ENCODE measurements around the gene NKX3-2. TPM values are rescaled to one million over a fixed set of nuclear protein-coding genes. Genes with fewer than 3 reads are reported as not detected.
"Not testable (repeated sequence)": the region's sequence is repeated elsewhere in the genome, so short reads cannot be mapped to it uniquely, and the experiment has no call there.

NKX3-2 gene
- total and polyA plus RNA-seq, 8 donors: 0.06 to 4.6 (median 0.24) TPM; not detected in 2

DNA sequence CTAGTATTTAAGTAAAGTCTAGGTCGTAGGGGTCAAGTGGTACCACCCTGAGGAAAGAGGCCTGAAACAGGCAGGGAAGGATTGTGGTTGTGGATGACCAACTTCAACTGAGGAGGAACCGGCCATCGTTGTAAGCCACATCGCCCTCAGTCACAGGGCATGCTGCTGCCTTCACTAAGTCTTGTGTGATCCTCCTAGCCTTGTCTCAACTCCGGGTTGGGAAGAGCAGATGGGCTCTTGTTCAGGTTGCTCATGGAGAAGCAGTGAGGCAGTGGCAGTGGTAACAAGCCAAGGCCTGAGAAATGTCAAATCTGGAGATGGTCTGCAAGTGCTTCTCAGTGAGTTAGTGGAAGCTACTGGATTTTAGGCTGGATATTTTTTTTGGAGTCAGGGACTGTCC is 22.8 kb upstream of the NKX3-2 start:
- H3K36me3 ChIP-seq: peaks cover 26 to 58% (median 57%) of the 10 kb centered on the region in 4 donors
- H3K27ac ChIP-seq: no peak overlapping the region
- H3K4me3 ChIP-seq: no peak overlapping the region
- no peak for TF ChIP-seq EP300 (IDR thresholded peaks at IDR 0.05)
- DNase-seq: no peak
- WGBS, 5 donors: 94 to 98% (median 97%) methylated on average over 5 of the region's 5 CpGs
- H3K9me3 ChIP-seq: no peaks in the 10 kb centered on the region
- intact Hi-C loops (cut with DNase I; ENCODE audit: low total_unique reads): no loop called here
- H3K27me3 ChIP-seq: no peaks in the 10 kb centered on the region
- H3K4me1 ChIP-seq: no peaks in the 10 kb centered on the region

- peaks cover 0 to 17% (median 14%) of the 10 kb centered on the region in 4 donors for H3K36me3 ChIP-seq
- no peak for TF ChIP-seq POLR2AphosphoS5 (IDR thresholded peaks at IDR 0.05)
- no peak for TF ChIP-seq POLR2A (IDR thresholded peaks at IDR 0.05)
- TF ChIP-seq, protein P1, sequence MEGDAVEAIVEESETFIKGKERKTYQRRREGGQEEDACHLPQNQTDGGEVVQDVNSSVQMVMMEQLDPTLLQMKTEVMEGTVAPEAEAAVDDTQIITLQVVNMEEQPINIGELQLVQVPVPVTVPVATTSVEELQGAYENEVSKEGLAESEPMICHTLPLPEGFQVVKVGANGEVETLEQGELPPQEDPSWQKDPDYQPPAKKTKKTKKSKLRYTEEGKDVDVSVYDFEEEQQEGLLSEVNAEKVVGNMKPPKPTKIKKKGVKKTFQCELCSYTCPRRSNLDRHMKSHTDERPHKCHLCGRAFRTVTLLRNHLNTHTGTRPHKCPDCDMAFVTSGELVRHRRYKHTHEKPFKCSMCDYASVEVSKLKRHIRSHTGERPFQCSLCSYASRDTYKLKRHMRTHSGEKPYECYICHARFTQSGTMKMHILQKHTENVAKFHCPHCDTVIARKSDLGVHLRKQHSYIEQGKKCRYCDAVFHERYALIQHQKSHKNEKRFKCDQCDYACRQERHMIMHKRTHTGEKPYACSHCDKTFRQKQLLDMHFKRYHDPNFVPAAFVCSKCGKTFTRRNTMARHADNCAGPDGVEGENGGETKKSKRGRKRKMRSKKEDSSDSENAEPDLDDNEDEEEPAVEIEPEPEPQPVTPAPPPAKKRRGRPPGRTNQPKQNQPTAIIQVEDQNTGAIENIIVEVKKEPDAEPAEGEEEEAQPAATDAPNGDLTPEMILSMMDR (IDR thresholded peaks at IDR 0.05): no peak
- no peak for TF ChIP-seq EP300 (IDR thresholded peaks at IDR 0.05)
- H3K4me3 ChIP-seq: no peak overlapping the region
- no peaks in the 10 kb centered on the region for H3K4me1 ChIP-seq
- no peaks in the 10 kb centered on the region for H3K9me3 ChIP-seq
- 83 to 97% (median 88%) methylated on average over 1 of the region's 1 CpG for WGBS, 5 donors
- intact Hi-C loops (cut with DNase I; ENCODE audit: low total_unique reads): no loop called here
- no peak for DNase-seq
- H3K27me3 ChIP-seq: no peaks in the 10 kb centered on the region
- no peak overlapping the region for H3K27ac ChIP-seq
Observed at GRCh38 chr4:13562876-13563275, 18.6 kb upstream of the NKX3-2 start.

- TF ChIP-seq POLR2A (IDR thresholded peaks at IDR 0.05): no peak
- no peak for TF ChIP-seq EP300 (IDR thresholded peaks at IDR 0.05)
- no peak for TF ChIP-seq POLR2AphosphoS5 (IDR thresholded peaks at IDR 0.05)
- TF ChIP-seq, protein P1 (IDR thresholded peaks at IDR 0.05): no peak
- DNase-seq: no peak
- peaks cover 0 to 5% (median 4%) of the 10 kb centered on the region in 4 donors for H3K36me3 ChIP-seq
- intact Hi-C loops (cut with DNase I; ENCODE audit: low total_unique reads): no loop called here
- H3K27me3 ChIP-seq: peaks cover 0 to 8% (median 0%) of the 10 kb centered on the region in 3 donors
- H3K4me1 ChIP-seq: no peaks in the 10 kb centered on the region
- WGBS, 5 donors: 59 to 69% (median 61%) methylated on average over 4 of the region's 4 CpGs
- no peak overlapping the region for H3K4me3 ChIP-seq
- no peaks in the 10 kb centered on the region for H3K9me3 ChIP-seq
- H3K27ac ChIP-seq: no peak overlapping the region
Observed at GRCh38 chr4:13561673-13562072, 17.4 kb upstream of the NKX3-2 start.

DNA sequence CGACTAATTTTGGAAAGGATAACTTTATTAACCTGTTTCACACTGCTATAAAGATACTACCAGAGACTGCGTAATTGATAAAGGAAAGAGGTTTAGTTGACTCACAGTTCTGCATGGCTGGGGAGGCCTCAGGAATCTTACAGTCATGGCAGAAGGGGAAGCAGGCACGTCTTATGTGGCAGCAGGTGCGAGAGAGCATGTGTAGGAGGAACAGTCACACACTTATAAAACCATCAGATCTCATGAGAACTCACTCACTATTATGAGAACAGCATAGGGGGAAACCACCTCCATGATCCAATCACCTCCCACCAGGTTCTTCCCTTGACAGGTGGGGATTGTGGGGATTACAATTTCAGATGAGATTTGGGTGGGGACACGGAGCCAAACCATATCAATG is 15.8 kb upstream of the NKX3-2 start:
- intact Hi-C loops (cut with DNase I; ENCODE audit: low total_unique reads); H3K9me3 ChIP-seq; H3K27me3 ChIP-seq; H3K36me3 ChIP-seq; DNase-seq; H3K4me1 ChIP-seq; H3K4me3 ChIP-seq; H3K27ac ChIP-seq: not testable (repeated sequence)
- 61 to 70% (median 68%) methylated on average over 5 of the region's 5 CpGs for WGBS, 5 donors

DNA sequence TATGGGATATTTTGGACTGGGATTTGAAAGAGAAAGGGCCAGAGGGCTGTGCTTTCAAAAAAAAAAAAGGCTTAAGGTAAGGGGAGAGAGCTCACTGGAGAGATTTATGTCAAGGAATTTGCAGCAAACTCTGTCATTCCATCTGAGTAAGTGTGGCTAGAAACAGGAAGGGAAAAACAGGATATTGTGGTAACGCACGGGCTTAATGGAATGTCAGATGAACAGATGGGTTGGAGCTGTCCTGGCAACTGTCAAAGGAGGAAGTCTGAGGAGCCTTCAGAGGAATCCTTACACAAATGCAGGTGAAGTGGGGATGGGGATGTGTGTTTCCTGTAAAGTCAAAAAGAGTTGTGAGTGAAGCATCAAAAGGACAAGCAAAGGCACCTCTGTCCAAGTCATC is 15.1 kb upstream of the NKX3-2 start:
- Histone ChIP-seq H3K27me3 (peaks cover 0 to 8% (median 0%) of the 10 kb centered on the region in 3 donors), H3K4me3 (no peak overlapping the region), H3K4me1 (no peaks in the 10 kb centered on the region), H3K27ac (no peak overlapping the region), H3K36me3 (no peaks in the 10 kb centered on the region), H3K9me3 (no peaks in the 10 kb centered on the region)
- WGBS, 5 donors: 26 to 53% (median 41%) methylated on average over 2 of the region's 2 CpGs
- DNase-seq: no peak
- TF ChIP-seq POLR2A (IDR thresholded peaks at IDR 0.05): no peak
- TF ChIP-seq, protein P1 (IDR thresholded peaks at IDR 0.05): no peak
- TF ChIP-seq POLR2AphosphoS5 (IDR thresholded peaks at IDR 0.05): no peak
- no peak for TF ChIP-seq EP300 (IDR thresholded peaks at IDR 0.05)
- intact Hi-C loops (cut with DNase I; ENCODE audit: low total_unique reads): no loop called here
